Heart left ventricle (tissue), 16 donors: ENCODE measurements around the gene OR8H3. TPM values are rescaled to one million over a fixed set of nuclear protein-coding genes. Genes with fewer than 3 reads are reported as not detected.

ENCODE experiments used
- ATAC-seq, 4 donors: fragments of 200-7000 bp; cut with Tn5 transposase; one replicate each; pipeline ENCODE4 v1.9.1; 2020 to 2022; ENCODE audit warnings: moderate library complexity in 4 of 4, mild to moderate bottlenecking in 3 of 4, moderate number of reproducible peaks in 1 of 4
- DNase-seq, 5 donors: peaks; one replicate each; pipeline ENCODE4 v3.0.0-alpha.2; 2020
- H3K27ac ChIP-seq, 12 donors: fragments of 200-600 bp; sonication (generic) in 4 of 12; one replicate each; pipeline versions ENCODE4 v1.5.0 to v1.8.0; 2016 to 2022; ENCODE audit warnings: mild to moderate bottlenecking in 2 of 12
- H3K27me3 ChIP-seq, 9 donors: fragments of 200-600 bp; sonication (generic) in 2 of 9; one replicate each; pipeline versions ENCODE4 v1.5.1 to v1.8.0; 2016 to 2022; ENCODE audit warnings: mild to moderate bottlenecking in 3 of 9
- H3K36me3 ChIP-seq, 9 donors: fragments of 200-600 bp; sonication (generic) in 2 of 9; one replicate each; pipeline versions ENCODE4 v1.5.0 to v1.8.0; 2018 to 2022; ENCODE audit warnings: mild to moderate bottlenecking in 2 of 9
- H3K4me1 ChIP-seq, 12 donors: fragments of 200-600 bp; sonication (generic) in 4 of 12; one replicate each; pipeline versions ENCODE4 v1.5.0 to v1.8.0; 2016 to 2022; ENCODE audit warnings: mild to moderate bottlenecking in 3 of 12
- H3K4me3 ChIP-seq, 12 donors: fragments of 200-600 bp; sonication (generic) in 4 of 12; one replicate each; pipeline versions ENCODE4 v1.5.0 to v1.8.0; 2017 to 2022; ENCODE audit warnings: mild to moderate bottlenecking in 9 of 12, moderate library complexity in 4 of 12
- H3K9me3 ChIP-seq, 12 donors: fragments of 200-600 bp; sonication (generic) in 4 of 12; one replicate each; pipeline versions ENCODE4 v1.5.0 to v1.8.0; 2016 to 2022; ENCODE audit warnings: mild to moderate bottlenecking in 1 of 12
- POLR2A ChIP-seq, 2 donors: fragments of 450-650 bp; IDR thresholded peaks; one replicate each; pipeline ENCODE4 v1.6.1; 2017; ENCODE audit warnings: antibody characterized with exemption in 2 of 2, mild to moderate bottlenecking in 2 of 2, moderate library complexity in 2 of 2
- WGBS, 4 donors: extraction: QIAGEN DNeasy Blood & Tissue Kit in 2 of 4; methylation state at CpG; one replicate each; pipeline versions ENCODE4 v1.1.5 to v1.1.7; 2013 to 2018; 5-methylcytosine and 5-hydroxymethylcytosine counted together
- intact Hi-C, 10 donors: fragments of 100-400 bp; cut with DNase I; formaldehyde crosslinking; loops; one replicate each; pipeline versions ENCODE4 v1.11.1 to v1.14.2; 2022
- polyA plus RNA-seq, 2 donors: library from polyadenylated mRNA; stranded (reverse); fragments of 200-250 nt; gene quantifications; one replicate each; pipeline ENCODE4 v1.2.3, GENCODE V29; 2013
- total RNA-seq, 9 donors: library from RNA; depleted of rRNA in 2 of 9; stranded (reverse); fragments of >200 nt in 2 of 9; fragmentation: NEBNext Ultra II Directional in 3 of 9; extraction: Animal tissue kit (Norgen Biotek cat#: 25700) in 3 of 9; gene quantifications; one replicate each; pipeline versions ENCODE4 v1.1.0 to v1.2.4, GENCODE V29; 2016 to 2023
- TF ChIP-seq, protein P1 (sequence below), 12 donors: fragments of 200-600 bp; sonication (generic) in 4 of 12; IDR thresholded peaks; one replicate each; pipeline versions ENCODE4 v1.5.0 to v1.8.0; 2018 to 2022; ENCODE audit warnings: antibody characterized with exemption in 12 of 12, mild to moderate bottlenecking in 5 of 12
- donor health status: ischemic (EF 13 %, LVEDD 7.1; RV severe dilation, severe dysfunction).
- donor health status: healthy with polysubstance abuse.
- donor health status: DM: no; HTN: yes; CAD: no.
- donor health status: DM: no; HTN: no; CAD: no.
- donor health status: ischemic (EF 25% LVEDD 6.9; RV normal size, moderate dysfunction).
- donor health status: ischemic (EF 25% LVEDD 5.7; RV mildly dilated, moderate dysfunction).
- donor health status: healthy.
- donor health status: DM: yes; HTN: yes; CAD: no.
- donor health status: ischemic (EF 35%, LVEDD 5.7; RV mildly dilated, moderate dysfunction).
- donor health status: nonischemic (EF 11% LVEDD 7.7; RV severe dilation, severe dysfunction).
- donor health status: DM: yes; HTN: yes; CAD: no.
- donor health status: PGD.
- donor health status: ischemic (EF 29% LVEDD 5.4; RV normal size, mild dysfunction).
- donor health status: nonischemic (EF 23%, LVEDD 6.1; RV moderate dilation, normal function).

Gene OR8H3
- total and polyA plus RNA-seq, 11 donors = not detected

DNA sequence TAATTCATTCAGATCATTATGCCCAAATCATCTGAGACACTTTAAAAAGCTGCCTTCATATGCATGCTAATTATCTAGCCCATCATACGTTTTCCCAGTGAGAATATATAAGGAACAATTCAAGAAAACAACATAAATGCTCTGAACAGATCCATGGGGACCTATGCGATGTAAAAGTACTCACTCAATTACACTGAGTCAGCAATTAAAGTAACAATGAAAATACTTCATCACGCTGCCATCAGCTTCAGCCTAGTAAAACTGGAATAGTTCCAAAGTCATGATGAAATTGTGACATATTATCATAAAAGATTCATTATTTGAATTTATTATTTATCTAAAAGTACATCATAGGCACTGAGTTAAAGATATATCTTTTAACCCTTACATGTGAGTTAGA lies 41.6 kb downstream of the OR8H3 start:
- 35 to 65% (median 54%) methylated on average over 3 of the region's 3 CpGs for WGBS, 4 donors
- no peak overlapping the region for H3K4me3 ChIP-seq
- no peak overlapping the region for H3K27ac ChIP-seq
- H3K27me3 ChIP-seq = no peaks in the 10 kb centered on the region
- TF ChIP-seq, protein P1, sequence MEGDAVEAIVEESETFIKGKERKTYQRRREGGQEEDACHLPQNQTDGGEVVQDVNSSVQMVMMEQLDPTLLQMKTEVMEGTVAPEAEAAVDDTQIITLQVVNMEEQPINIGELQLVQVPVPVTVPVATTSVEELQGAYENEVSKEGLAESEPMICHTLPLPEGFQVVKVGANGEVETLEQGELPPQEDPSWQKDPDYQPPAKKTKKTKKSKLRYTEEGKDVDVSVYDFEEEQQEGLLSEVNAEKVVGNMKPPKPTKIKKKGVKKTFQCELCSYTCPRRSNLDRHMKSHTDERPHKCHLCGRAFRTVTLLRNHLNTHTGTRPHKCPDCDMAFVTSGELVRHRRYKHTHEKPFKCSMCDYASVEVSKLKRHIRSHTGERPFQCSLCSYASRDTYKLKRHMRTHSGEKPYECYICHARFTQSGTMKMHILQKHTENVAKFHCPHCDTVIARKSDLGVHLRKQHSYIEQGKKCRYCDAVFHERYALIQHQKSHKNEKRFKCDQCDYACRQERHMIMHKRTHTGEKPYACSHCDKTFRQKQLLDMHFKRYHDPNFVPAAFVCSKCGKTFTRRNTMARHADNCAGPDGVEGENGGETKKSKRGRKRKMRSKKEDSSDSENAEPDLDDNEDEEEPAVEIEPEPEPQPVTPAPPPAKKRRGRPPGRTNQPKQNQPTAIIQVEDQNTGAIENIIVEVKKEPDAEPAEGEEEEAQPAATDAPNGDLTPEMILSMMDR (IDR thresholded peaks at IDR 0.05) = no peak
- no peak for DNase-seq
- ATAC-seq = no peak
- H3K36me3 ChIP-seq = no peaks in the 10 kb centered on the region
- intact Hi-C loops = no loop called here
- no peaks in the 10 kb centered on the region for H3K4me1 ChIP-seq
- no peaks in the 10 kb centered on the region for H3K9me3 ChIP-seq

DNA sequence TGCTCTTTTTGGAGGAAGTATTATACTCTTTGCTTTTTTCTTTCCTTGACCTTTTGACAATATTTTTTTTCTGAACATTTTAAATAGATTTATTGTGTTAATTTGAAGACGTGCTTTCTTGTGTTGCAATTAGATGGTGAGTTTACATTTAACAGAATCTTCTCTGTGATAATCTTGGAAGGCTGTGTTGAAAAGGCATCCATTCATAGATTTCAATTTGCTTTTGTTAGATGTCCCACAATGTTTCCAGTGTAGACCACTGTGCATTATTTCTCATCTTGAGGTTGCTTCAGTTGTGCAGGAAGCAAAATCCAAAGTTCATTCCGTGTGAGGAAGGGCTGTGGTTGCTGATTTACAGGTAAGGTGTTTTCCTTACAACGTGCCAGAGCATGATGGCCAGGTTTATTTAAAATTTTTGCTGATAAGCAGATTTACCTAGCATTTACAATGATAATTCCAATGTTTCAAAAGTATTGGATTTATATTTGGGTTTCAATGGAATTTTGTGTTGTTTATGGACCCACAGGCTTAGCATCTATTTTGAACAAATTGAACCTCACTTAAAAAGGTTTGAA lies 50.2 kb downstream of the OR8H3 start:
- no peaks in the 10 kb centered on the region for H3K27me3 ChIP-seq
- intact Hi-C loops = no loop called here
- TF ChIP-seq POLR2A (IDR thresholded peaks at IDR 0.05) = no peak
- TF ChIP-seq, protein P1 (IDR thresholded peaks at IDR 0.05) = no peak
- H3K27ac ChIP-seq = no peak overlapping the region
- H3K4me1 ChIP-seq = no peaks in the 10 kb centered on the region
- peaks cover 0 to 4% (median 0%) of the 10 kb centered on the region in 12 donors for H3K9me3 ChIP-seq
- ATAC-seq (no peak), DNase-seq (no peak)
- 53 to 65% (median 58%) methylated on average over 3 of the region's 3 CpGs for WGBS, 4 donors
- H3K36me3 ChIP-seq = no peaks in the 10 kb centered on the region
- no peak overlapping the region for H3K4me3 ChIP-seq

Other genes with a start within 250 kb of the OR8H3 start
- not detected for gene TRIM51, start 239.1 kb upstream of the OR8H3 start, total RNA-seq
- not detected for gene TRIM51, start 239.1 kb upstream of the OR8H3 start, polyA plus RNA-seq
- gene OR5W2, start 207.8 kb upstream of the OR8H3 start, total RNA-seq = not detected
- gene OR5W2, start 207.8 kb upstream of the OR8H3 start, polyA plus RNA-seq = not detected
- not detected for gene OR5I1, start 186.0 kb upstream of the OR8H3 start, total RNA-seq
- not detected for gene OR5I1, start 186.0 kb upstream of the OR8H3 start, polyA plus RNA-seq
- not detected for gene OR10AG1, start 152.4 kb upstream of the OR8H3 start, total RNA-seq
- not detected for gene OR10AG1, start 152.4 kb upstream of the OR8H3 start, polyA plus RNA-seq
- gene OR5F1, start 127.7 kb upstream of the OR8H3 start, total RNA-seq = not detected
- not detected for gene OR5F1, start 127.7 kb upstream of the OR8H3 start, polyA plus RNA-seq
- not detected for gene OR5AS1, start 94.7 kb upstream of the OR8H3 start, total RNA-seq
- gene OR5AS1, start 94.7 kb upstream of the OR8H3 start, polyA plus RNA-seq = not detected
- not detected for gene OR8I2, start 29.1 kb upstream of the OR8H3 start, total RNA-seq
- gene OR8I2, start 29.1 kb upstream of the OR8H3 start, polyA plus RNA-seq = not detected
- not detected for gene OR8H2, start 18.7 kb upstream of the OR8H3 start, total RNA-seq
- not detected for gene OR8H2, start 18.7 kb upstream of the OR8H3 start, polyA plus RNA-seq
- gene OR8J3, start 17.8 kb downstream of the OR8H3 start, total RNA-seq = not detected
- not detected for gene OR8J3, start 17.8 kb downstream of the OR8H3 start, polyA plus RNA-seq
- gene OR8K5, start 37.9 kb downstream of the OR8H3 start, total RNA-seq = not detected
- not detected for gene OR8K5, start 37.9 kb downstream of the OR8H3 start, polyA plus RNA-seq
- not detected for gene OR5J2, start 54.2 kb downstream of the OR8H3 start, total RNA-seq
- gene OR5J2, start 54.2 kb downstream of the OR8H3 start, polyA plus RNA-seq = not detected
- not detected for gene OR5T2, start 111.9 kb downstream of the OR8H3 start, total RNA-seq
- not detected for gene OR5T2, start 111.9 kb downstream of the OR8H3 start, polyA plus RNA-seq
- gene OR5T3, start 129.9 kb downstream of the OR8H3 start, total RNA-seq = not detected
- not detected for gene OR5T3, start 129.9 kb downstream of the OR8H3 start, polyA plus RNA-seq
- gene OR5T1, start 151.8 kb downstream of the OR8H3 start, total RNA-seq = not detected
- not detected for gene OR5T1, start 151.8 kb downstream of the OR8H3 start, polyA plus RNA-seq
- gene OR8H1, start 169.9 kb downstream of the OR8H3 start, total RNA-seq = not detected
- gene OR8H1, start 169.9 kb downstream of the OR8H3 start, polyA plus RNA-seq = not detected
- not detected for gene OR8K3, start 192.8 kb downstream of the OR8H3 start, total RNA-seq
- gene OR8K3, start 192.8 kb downstream of the OR8H3 start, polyA plus RNA-seq = not detected
- not detected for gene OR8K1, start 223.7 kb downstream of the OR8H3 start, total RNA-seq
- gene OR8K1, start 223.7 kb downstream of the OR8H3 start, polyA plus RNA-seq = not detected
- not detected for gene OR8J1, start 231.9 kb downstream of the OR8H3 start, total RNA-seq
- gene OR8J1, start 231.9 kb downstream of the OR8H3 start, polyA plus RNA-seq = not detected